Lower leg skin (tissue), 4 donors: ENCODE measurements around the gene KLHDC10. TPM values are rescaled to one million over a fixed set of nuclear protein-coding genes. Genes with fewer than 3 reads are reported as not detected.

ENCODE experiments used
- DNase-seq, 2 donors: peaks; one replicate each; pipeline ENCODE4 v3.0.0-alpha.2; 2019; ENCODE audit warnings: low spot score in 2 of 2
- H3K4me3 ChIP-seq: fragments of 200-600 bp; sonication (generic); 2 replicates; pipeline ENCODE4 v1.5.1; 2017; ENCODE audit warnings: mild to moderate bottlenecking, low read depth; ENCODE audit not compliant: poor library complexity, severe bottlenecking
- CTCF ChIP-seq, 3 donors: fragments of 450-650 bp; IDR thresholded peaks; one replicate each; pipeline ENCODE4 v1.5.1; 2016; ENCODE audit warnings: antibody characterized with exemption in 3 of 3, mild to moderate bottlenecking in 3 of 3, moderate library complexity in 2 of 3
- POLR2A ChIP-seq, 2 donors: fragments of 450-650 bp; IDR thresholded peaks; one replicate each; pipeline ENCODE4 v1.6.1; 2016 to 2017; ENCODE audit warnings: antibody characterized with exemption in 2 of 2, mild to moderate bottlenecking in 1 of 2, moderate library complexity in 1 of 2
- WGBS, 2 donors: methylation state at CpG; one replicate each; pipeline ENCODE4 v1.1.5; 2018; 5-methylcytosine and 5-hydroxymethylcytosine counted together
- intact Hi-C: fragments of 100-400 bp; cut with DNase I; formaldehyde crosslinking; loops from one replicate; pipeline ENCODE4 v1.15.0; 2023; ENCODE audit warnings: low total_unique reads
- total RNA-seq, 4 donors: library from RNA; depleted of rRNA; stranded (reverse); fragments of >200 nt; gene quantifications; one replicate each; pipeline ENCODE4 v1.1.0, GENCODE V29; 2016

Gene KLHDC10
- total RNA-seq, 4 donors from 2014 or later = 13.5 to 27.4 (median 21.3) TPM

GRCh38 chr7:130127821-130128317 is 57.5 kb downstream of the KLHDC10 start:
- DNase-seq = no peak
- H3K4me3 ChIP-seq = no peak overlapping the region
- intact Hi-C loops = no loop called here
- TF ChIP-seq POLR2A (IDR thresholded peaks at IDR 0.05) (no peak), CTCF (IDR thresholded peaks at IDR 0.05) (no peak)
- WGBS, 2 donors = 30 to 33% methylated on average over 1 of the region's 1 CpG

GRCh38 chr7:130129011-130129411 is 58.7 kb downstream of the KLHDC10 start:
- DNase-seq = no peak
- WGBS, 2 donors = 94 to 95% methylated on average over 4 of the region's 4 CpGs
- H3K4me3 ChIP-seq = no peak overlapping the region
- intact Hi-C loops = no loop called here
- TF ChIP-seq POLR2A (IDR thresholded peaks at IDR 0.05) = no peak
- no peak for TF ChIP-seq CTCF (IDR thresholded peaks at IDR 0.05)

- H3K4me3 ChIP-seq = no peak overlapping the region
- intact Hi-C loops = no loop called here
- no peak for TF ChIP-seq CTCF (IDR thresholded peaks at IDR 0.05)
- TF ChIP-seq POLR2A (IDR thresholded peaks at IDR 0.05) = no peak
- 90 to 92% methylated on average over 6 of the region's 6 CpGs for WGBS, 2 donors
- no peak for DNase-seq
These were observed 61.0 kb downstream of the KLHDC10 start for GRCh38 chr7:130131191-130131834.

- intact Hi-C loops = no loop called here
- no peak for DNase-seq
- TF ChIP-seq CTCF (IDR thresholded peaks at IDR 0.05) (no peak), POLR2A (IDR thresholded peaks at IDR 0.05) (no peak)
- WGBS, 2 donors = 92 to 94% methylated on average over 12 of the region's 12 CpGs
- no peak overlapping the region for H3K4me3 ChIP-seq
These were observed 61.9 kb downstream of the KLHDC10 start for GRCh38 chr7:130131964-130132875.

GRCh38 chr7:130133029-130133782 is 62.9 kb downstream of the KLHDC10 start:
- no peak overlapping the region for H3K4me3 ChIP-seq
- DNase-seq = no peak
- TF ChIP-seq POLR2A (IDR thresholded peaks at IDR 0.05) = no peak
- no peak for TF ChIP-seq CTCF (IDR thresholded peaks at IDR 0.05)
- intact Hi-C loops = no loop called here
- 93% methylated on average over 7 of the region's 7 CpGs for WGBS, 2 donors
